Ascending aorta (tissue), 2 donors: ENCODE data around the gene MDH2. TPM values are rescaled to one million over a fixed set of nuclear protein-coding genes. Genes with fewer than 3 reads are reported as not detected.

Experiments used
- DNase-seq, 2 donors: peaks; one replicate each; pipeline ENCODE4 v3.0.0-alpha.2; 2019; ENCODE audit warnings: low spot score in 2 of 2
- H3K27ac ChIP-seq, 2 donors: fragments of 200-600 bp; sonication (generic); one replicate each; pipeline ENCODE4 v1.5.1; 2016 to 2017; ENCODE audit warnings: mild to moderate bottlenecking in 1 of 2
- H3K27me3 ChIP-seq: fragments of 200-600 bp; sonication (generic); one replicate; pipeline ENCODE4 v1.5.1; 2017
- H3K36me3 ChIP-seq, 2 donors: fragments of 200-600 bp; sonication (generic); one replicate each; pipeline ENCODE4 v1.5.1; 2016
- H3K4me1 ChIP-seq, 2 donors: fragments of 200-600 bp; sonication (generic); one replicate each; pipeline ENCODE4 v1.5.1; 2016 to 2017; ENCODE audit warnings: mild to moderate bottlenecking in 1 of 2
- H3K4me3 ChIP-seq, 2 donors: fragments of 200-600 bp; sonication (generic); one replicate each; pipeline ENCODE4 v1.5.1; 2016 to 2017; ENCODE audit warnings: mild to moderate bottlenecking in 1 of 2
- H3K9me3 ChIP-seq, 2 donors: fragments of 200-600 bp; sonication (generic); one replicate each; pipeline ENCODE4 v1.5.1; 2016
- CTCF ChIP-seq, 3 experiments: fragments of 200-600 bp in 2 of 3; fragments of 450-650 bp in 1 of 3; sonication (generic) in 2 of 3; IDR thresholded peaks; one replicate each; pipeline ENCODE4 v1.5.1; 2016 to 2019; ENCODE audit warnings: antibody characterized with exemption in 3 of 3, mild to moderate bottlenecking in 1 of 3, moderate library complexity in 1 of 3
- intact Hi-C: fragments of 100-400 bp; cut with DNase I; formaldehyde crosslinking; loops from one replicate; pipeline ENCODE4 v1.15.1; 2023
- total RNA-seq: library from RNA; depleted of rRNA; stranded (reverse); fragments of >200 nt; gene quantifications from one replicate; pipeline ENCODE4 v1.1.0, GENCODE V29; 2016

MDH2 gene
- total RNA-seq, 1 donor from 2014 or later = 63.5 TPM

- Histone ChIP-seq H3K27ac (no peak overlapping the region), H3K27me3 (no peaks in the 10 kb centered on the region), H3K4me3 (no peak overlapping the region), H3K36me3 (peaks cover 28 to 30% of the 10 kb centered on the region in 2 donors), H3K4me1 (no peaks in the 10 kb centered on the region), H3K9me3 (no peaks in the 10 kb centered on the region)
- intact Hi-C loops = no loop called here
- no peak for TF ChIP-seq CTCF (IDR thresholded peaks at IDR 0.05)
- no peak for DNase-seq
Measured at GRCh38 chr7:76069238-76069638, 21.3 kb downstream of the MDH2 start.

GRCh38 chr7:76071316-76072242, 23.7 kb downstream of the MDH2 start:
- DNase-seq = no peak
- Histone ChIP-seq H3K4me1 (no peaks in the 10 kb centered on the region), H3K4me3 (no peak overlapping the region), H3K27ac (no peak overlapping the region), H3K27me3 (no peaks in the 10 kb centered on the region), H3K9me3 (peaks cover 0 to 10% of the 10 kb centered on the region in 2 donors), H3K36me3 (peaks cover 5 to 7% of the 10 kb centered on the region in 2 donors)
- intact Hi-C loops = no loop called here
- no peak for TF ChIP-seq CTCF (IDR thresholded peaks at IDR 0.05)

GRCh38 chr7:76072243-76073148, 24.6 kb downstream of the MDH2 start:
- peaks cover 0 to 10% of the 10 kb centered on the region in 2 donors for H3K9me3 ChIP-seq
- intact Hi-C loops = no loop called here
- H3K4me1 ChIP-seq = no peaks in the 10 kb centered on the region
- no peaks in the 10 kb centered on the region for H3K27me3 ChIP-seq
- no peak overlapping the region for H3K27ac ChIP-seq
- TF ChIP-seq CTCF (IDR thresholded peaks at IDR 0.05) = no peak
- no peak for DNase-seq
- no peak overlapping the region for H3K4me3 ChIP-seq
- no peaks in the 10 kb centered on the region for H3K36me3 ChIP-seq

- H3K4me1 ChIP-seq = no peaks in the 10 kb centered on the region
- H3K4me3 ChIP-seq = no peak overlapping the region
- H3K27me3 ChIP-seq = no peaks in the 10 kb centered on the region
- H3K27ac ChIP-seq = no peak overlapping the region
- intact Hi-C loops = no loop called here
- TF ChIP-seq CTCF (IDR thresholded peaks at IDR 0.05) = no peak
- no peak for DNase-seq
- H3K9me3 ChIP-seq = peaks cover 0 to 10% of the 10 kb centered on the region in 2 donors
- no peaks in the 10 kb centered on the region for H3K36me3 ChIP-seq
Measured at GRCh38 chr7:76073335-76073990, 25.6 kb downstream of the MDH2 start.

GRCh38 chr7:76074306-76074971, 26.5 kb downstream of the MDH2 start:
- Histone ChIP-seq H3K4me3 (no peak overlapping the region), H3K36me3 (no peaks in the 10 kb centered on the region), H3K4me1 (no peaks in the 10 kb centered on the region), H3K9me3 (peaks cover 0 to 10% of the 10 kb centered on the region in 2 donors), H3K27ac (no peak overlapping the region), H3K27me3 (no peaks in the 10 kb centered on the region)
- DNase-seq = no peak
- TF ChIP-seq CTCF (IDR thresholded peaks at IDR 0.05) = no peak
- intact Hi-C loops = no loop called here
